Esophagus mucosa (tissue), 1 donor: ENCODE measurements around the gene DNAH8. TPM values are rescaled to one million over a fixed set of nuclear protein-coding genes. Genes with fewer than 3 reads are reported as not detected.
"Not testable (repeated sequence)": the region's sequence is repeated elsewhere in the genome, so short reads cannot be mapped to it uniquely, and the experiment has no call there.

Experiments
- ATAC-seq: fragments of 200-7000 bp; cut with Tn5 transposase; one replicate; pipeline ENCODE4 v1.9.1; 2020
- total RNA-seq: library from RNA; stranded (reverse); gene quantifications from one replicate; pipeline ENCODE4 v1.2.4, GENCODE V29; 2023
- donor health status: DM: yes; HTN: yes; CAD: no.

DNAH8 gene
- total RNA-seq, 1 donor from 2014 or later, result 0.04 TPM

DNA sequence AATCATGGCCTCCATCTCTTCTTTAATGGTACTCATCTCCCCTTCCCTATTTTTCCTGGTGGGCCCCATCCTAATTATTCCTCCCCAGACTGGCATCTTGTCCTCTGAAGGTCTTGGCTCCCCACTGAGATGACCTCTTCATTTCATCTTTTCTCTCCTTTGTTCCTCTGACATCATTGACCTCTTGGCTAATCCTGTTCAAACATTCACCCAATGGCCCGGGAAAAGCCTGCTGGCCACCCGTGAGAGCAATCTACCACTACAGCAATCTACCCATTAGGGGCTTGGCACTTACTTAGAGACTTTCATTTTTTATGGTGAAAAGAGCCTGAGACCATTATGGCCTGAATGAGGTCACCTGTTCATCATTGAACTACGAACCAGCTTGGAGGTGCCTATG is 130.8 kb downstream of the DNAH8 start:
- ATAC-seq, result no peak

DNA sequence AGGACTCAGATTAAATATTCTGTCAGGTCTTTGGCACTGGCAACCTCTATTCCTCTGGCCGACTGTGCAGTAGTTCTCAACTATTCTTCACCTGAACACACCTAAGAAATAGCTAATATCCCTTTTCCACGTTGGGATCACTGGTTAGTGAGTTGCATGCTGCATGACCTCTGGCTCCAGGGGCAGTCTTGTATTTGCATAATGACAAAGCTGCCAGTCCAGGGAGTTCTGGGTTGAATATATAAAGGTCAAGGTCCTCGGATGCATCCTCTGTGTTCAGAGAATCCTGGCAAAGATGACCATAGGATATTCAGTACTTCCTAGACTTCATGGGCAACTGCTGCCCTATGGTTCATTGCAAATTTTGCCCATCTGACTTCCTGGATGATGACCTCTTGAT is 131.2 kb downstream of the DNAH8 start:
- ATAC-seq, result no peak

DNA sequence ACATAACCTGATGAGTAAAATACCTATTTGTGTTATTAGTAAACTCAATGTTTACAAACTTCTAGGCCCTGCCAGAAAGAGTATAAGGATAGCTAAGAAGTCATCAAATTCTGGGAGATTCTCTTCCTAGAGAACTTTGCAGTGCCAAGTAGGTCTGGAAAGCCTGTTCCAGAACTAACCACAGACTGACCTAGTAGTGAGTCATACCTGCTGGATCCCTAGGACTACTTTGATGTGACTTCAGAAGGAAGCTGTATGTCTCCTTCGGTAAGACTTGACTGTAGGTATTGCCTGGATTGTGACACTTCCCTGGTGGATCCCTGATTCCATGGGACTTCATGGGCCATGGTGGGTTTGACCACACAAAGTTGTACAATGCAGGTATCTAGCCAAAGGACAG is 131.7 kb downstream of the DNAH8 start:
- ATAC-seq, result peak; percentile 26

DNA sequence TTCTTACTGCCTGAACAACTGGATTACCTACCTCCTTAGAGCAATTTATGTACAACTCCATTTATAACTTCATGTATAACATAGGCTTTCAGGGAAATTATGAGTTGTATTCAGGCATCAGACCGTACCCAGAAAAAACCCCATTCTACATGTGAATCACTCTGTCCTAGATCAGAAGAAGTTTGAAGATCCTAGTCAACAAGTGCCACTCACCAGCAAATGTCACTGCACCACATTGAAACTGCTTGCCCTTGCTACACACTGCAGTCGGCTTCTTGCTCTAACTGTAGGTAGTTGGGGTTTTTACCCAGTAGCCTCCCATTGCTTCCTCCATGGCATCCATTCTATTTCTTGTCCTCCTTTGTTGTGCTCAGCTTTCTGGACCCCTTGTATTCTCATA is 132.4 kb downstream of the DNAH8 start:
- ATAC-seq, result no peak

DNA sequence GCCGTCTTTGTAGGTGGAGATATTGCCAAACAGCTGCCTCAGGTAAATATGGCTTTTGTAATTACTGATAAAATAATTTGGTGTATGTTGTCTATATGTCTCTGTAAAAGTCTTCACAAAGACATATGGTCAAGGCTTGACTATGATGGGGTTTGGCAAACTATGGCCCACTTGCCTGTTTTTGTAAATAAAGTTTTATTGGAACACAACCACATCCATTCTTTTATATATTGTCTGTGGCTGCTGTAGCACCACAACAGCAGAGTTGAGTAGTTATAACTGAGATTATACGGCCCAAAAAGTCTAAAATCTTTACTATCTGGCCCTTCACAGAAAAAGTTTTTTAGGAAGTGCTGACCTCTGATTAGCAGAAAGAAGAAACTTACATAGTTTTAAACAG is 133.6 kb downstream of the DNAH8 start:
- no peak for ATAC-seq

DNA sequence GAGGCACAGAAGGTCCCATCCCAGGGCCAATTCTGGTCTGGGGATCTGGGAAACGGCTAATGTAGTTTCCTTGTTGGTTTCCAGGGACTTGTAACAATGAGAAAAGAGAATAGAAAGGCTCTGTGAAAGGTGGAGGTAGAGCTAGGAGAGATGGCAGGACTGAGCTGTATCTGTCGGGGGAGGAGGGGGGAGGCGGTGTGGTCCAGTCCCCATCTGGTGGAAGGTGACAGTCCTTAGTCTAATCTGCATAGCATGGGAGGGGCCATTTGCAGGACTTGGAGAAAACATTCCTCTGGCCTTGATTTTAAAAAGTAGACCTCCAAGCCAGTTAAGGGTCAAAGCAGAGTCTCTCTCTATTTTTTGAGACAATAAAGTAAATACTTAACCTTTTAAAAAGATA is 137.1 kb downstream of the DNAH8 start:
- no peak for ATAC-seq

DNA sequence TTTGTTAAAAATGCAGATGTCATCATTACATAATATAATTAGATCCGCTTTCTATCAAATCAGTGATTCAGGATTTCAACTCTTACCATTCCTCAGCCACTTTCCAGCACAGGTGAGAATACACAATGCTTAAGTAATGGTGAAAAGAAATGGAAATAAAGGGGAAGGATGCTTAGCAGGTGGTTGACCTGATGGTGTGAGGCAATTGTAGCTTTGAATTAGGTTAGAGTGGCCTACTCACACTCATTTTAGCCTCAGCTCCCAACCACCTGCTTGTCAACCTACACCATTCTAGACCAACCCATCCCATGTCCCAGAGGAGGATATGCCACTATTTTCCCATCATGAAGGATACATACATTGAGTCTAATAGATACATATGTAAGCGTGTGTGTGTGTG is 138.1 kb downstream of the DNAH8 start:
- ATAC-seq, result no peak

DNA sequence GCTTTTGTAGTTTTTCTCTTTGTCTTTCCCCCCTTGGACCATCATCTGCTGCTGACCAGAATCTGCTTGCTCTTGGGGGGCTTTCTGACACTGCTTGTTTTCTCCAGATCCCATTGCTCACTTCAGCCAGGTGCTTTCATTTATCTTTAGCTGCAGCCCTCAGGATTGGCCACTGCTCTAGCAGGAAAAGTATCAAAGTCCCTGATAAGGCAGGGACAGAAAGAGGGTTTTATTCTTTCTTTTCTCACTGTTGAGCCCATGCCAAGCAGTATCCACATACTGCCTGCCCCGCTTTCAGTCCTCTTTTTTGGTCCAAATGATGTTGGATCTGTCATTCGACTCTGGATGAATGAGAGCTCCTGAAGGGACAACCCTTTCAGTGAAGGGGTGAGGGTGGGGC is 141.4 kb downstream of the DNAH8 start:
- ATAC-seq, result no peak

DNA sequence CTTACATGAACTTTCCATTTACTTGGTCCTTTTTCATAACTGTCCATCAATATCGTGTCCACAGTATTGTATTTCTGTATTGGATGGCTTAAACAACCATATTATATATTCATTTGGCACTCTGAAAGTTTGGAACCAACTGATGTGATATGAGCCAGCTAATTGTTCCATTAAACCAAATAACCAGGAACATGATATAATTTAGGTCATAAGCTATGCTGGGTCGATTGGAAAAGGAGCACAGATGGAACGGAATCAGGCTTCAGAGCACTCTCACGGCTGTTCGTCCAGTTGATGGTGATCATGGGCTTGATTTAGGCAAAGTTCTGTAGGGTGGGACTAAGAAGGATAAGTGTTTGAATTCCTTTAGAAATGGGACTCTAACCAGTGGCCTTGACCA is 142.7 kb downstream of the DNAH8 start:
- no peak for ATAC-seq

DNA sequence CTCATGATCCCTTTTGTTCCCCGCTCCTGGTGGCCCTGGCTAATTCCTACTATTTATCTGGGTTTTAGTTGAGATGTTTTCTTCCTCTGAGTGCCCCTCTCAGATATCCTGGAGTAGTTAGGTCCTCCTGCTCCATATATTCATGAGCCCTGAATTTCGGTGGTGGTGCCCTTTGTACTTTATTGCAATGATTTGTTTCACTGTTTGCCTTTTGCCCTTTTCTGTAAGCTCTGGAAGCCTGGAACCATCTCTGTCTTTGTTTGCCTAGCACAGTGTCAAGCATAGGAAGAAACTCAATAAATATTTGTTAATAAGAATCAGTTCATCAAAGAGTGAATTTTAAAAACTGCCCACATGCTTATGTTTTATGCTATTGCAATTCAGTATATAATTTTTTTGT is 144.9 kb downstream of the DNAH8 start:
- ATAC-seq, result no peak

DNA sequence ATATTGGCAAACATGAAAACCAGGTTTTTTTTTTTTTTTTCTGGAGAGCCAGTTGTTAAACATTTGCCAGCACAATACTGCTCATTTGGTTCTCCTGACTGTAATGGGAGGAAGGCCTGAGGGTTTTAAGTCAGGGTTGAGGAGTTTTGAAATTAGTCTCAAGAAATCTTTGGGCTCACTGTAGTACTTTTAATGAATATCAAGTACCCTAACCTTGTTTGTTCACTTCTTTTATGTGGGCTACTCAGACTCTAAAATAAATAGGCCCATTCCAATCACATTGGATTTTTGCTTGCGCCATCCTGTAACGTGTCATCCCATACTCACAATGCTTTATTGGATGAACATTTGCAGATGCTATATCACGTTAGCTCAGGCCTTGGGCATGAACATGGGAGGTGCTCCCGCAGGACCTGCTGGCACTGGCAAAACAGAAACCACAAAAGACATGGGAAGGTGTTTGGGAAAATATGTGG is 146.9 kb downstream of the DNAH8 start:
- ATAC-seq, result no peak

DNA sequence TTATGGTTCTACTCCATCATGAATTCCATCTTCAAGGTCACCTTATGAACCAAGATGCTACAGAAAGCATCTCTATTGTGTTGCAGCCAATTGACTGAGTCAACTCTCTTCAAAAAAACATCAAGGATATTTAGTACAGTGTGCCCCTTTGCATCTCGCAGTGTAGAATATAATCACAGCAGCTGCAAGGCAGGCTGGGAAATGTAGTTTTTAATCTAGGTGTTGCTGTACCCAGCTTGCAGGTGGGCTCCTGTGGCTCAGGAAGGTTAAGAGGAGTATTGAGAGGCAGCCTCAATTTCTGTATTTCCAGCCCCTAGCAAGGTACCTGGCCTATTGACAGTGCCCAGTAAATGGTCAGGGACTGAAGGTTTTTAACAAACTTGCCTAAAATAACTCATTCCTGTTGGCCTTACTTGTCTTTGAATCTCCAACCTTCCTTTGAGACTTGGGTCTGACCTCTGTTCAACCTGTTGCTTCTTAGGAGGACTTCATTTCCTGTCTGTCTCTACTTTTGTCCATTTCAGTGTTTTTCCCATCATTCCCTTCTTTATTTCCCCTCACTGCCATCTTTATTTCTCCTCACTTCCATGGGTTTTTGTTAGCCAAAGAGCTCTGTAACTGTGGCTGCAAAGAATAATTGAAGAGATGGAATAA is 150.5 kb downstream of the DNAH8 start:
- ATAC-seq, result no peak

DNA sequence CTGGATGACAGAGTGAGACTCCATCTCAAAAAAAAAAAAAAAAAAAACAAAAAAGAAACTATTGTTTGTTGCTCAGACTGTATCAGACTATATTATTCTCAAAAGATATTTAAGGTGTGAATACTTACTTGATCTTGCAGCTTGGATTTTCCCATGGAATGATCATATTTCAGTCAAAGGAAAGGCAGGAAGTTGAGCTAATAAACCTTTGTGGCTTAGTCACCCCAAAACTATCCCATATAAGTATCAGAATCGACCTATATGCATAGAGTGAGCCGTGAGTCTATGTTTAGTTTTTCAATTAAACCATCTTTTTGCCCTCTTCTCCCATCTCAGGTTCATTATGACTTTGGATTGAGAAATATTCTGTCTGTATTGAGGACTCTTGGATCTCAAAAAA is 152.6 kb downstream of the DNAH8 start:
- no peak for ATAC-seq

DNA sequence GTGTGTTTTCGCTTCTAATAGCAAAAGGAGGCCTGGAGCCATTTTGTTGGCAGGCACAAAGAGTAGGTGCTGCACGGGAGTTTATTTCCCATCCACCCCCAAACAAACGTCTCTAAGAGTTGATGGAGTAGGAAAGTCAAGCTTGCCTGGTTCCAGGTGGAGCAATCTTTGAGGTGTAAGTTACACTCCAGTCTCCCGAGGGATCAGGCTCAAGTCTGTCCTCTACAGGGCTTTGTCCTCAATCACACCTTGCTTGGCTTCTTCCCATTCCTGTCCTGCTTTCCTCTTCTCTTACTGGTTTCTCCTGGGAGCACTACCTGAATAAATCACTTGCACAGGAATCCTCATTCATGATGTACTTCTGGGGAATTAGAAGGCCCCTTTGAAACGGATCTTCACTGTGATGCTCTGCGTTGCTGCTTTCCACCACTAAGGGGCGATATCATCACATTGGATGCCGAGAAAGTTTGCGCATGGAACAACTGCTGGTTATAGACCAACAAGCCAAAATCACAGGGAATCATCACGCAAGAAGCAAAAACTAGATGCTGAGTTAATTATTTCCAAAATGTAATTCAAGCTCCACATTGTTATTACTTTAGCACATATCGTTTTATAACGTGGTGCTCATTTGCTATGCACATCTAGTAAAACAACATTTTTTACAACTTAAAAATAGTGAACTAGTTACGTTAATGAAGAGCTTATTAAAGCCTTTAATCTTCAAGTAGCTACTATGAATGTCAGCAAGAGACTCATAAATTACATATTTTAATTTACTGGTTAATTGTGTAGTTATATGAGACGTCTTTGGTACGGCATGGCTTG is 156.8 kb downstream of the DNAH8 start:
- no peak for ATAC-seq

DNA sequence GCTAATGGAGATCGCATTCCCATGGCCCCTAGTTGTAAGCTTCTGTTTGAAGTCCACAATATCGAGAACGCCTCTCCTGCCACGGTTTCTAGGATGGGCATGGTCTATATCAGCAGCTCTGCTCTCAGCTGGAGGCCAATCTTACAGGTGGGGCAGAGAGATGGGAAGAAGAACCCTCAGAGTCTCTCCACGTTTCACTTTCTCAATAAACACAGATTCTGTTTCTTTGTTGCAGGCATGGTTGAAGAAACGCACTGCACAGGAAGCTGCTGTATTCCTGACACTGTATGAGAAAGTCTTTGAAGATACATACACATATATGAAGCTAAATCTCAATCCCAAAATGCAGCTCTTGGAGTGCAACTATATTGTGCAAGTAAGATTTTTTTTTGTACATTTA is 157.9 kb downstream of the DNAH8 start:
- ATAC-seq, result no peak

DNA sequence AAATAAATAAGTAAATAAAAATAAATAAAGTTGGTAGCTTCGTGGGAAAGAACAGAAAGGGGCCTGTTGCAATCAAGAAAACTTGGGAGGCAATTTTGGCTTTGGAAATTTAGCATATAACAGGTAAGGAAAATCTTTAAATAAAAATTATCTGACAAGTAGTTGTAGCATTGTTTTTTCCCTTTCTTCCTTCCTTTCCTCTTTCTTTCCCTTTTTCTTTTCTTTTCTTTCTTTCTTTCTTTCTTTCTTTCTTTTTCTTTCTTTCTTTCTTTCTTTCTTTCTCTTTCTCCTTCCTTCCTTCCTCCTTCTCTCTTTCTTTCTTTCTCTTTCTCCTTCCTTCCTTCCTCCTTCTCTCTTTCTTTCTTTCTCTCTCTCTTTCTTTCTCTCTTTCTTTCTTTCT is 158.7 kb downstream of the DNAH8 start:
- not testable (repeated sequence) for ATAC-seq

DNA sequence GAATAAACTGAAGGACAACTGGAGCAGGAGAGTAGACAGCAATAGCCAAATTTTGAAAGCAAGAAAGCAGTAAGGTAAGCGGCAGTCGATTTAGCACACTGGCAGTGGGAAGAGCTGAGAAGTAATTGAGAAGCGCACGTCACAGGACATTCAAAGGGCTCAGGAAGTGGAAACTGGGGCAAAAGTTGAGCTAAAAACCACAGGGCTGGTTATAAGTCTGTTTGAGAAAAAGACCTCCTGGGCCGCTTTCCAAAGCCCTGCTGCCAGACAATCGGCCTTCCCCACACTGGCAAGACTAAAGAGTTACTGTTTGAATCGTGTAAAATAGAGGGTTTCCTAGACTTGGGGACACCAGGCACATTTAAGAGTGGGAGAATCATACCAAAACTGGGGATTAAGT is 161.4 kb downstream of the DNAH8 start:
- ATAC-seq, result no peak

DNA sequence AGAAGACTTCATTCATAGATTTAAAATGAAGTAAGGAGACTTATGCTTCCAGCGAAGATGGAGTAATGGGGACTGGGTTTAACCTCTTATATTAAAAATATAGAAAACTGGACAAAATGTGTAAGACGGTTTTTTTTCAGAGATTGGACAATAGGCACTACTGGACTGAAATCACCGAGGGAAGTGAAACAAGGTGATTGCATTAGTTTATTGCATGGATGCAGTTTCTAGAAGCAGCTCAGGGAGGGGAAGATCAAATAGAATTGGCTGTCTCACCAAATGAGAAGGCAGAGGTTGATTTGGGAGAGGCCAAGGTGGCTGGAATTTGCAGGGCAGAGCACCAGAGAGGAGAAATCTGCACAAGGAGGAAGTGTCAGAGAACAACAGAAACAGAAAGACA is 162.6 kb downstream of the DNAH8 start:
- no peak for ATAC-seq

DNA sequence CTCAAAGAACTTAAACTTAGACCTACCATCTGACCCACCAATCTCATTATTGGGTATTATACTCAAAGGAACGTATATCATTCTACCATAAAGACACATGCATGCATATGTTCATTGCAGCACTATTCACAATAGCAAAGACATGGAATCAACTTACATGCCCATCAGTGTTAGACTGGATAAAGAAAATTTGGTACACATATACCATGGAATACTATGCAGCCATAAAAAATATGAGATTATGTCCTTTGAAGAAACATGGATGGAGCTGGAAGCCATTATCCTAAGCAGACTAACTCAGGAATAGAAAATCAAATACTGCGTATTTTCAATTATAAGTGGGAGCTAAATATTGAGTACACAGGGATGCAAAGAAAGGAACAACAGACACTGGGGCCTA is 167.0 kb downstream of the DNAH8 start:
- no peak for ATAC-seq

DNA sequence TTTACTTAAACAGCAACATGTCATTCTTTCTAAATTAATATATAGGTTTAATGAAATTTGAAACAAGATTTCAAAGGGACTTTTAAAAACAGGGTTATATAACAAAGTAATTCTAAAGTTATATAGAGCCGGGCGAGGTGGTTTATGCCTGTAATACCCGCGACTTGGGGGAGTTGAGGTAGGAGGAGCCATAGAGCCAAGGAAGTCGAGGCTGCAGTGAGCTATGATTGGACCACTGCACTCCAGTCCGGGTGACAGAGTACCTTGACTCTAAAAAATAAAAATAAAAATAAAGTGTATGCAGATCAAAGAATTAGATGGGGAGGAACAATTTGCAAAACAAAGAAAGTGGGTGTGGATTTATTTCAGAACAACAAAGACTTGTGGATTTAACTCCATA is 182.4 kb downstream of the DNAH8 start:
- ATAC-seq, result no peak

DNA sequence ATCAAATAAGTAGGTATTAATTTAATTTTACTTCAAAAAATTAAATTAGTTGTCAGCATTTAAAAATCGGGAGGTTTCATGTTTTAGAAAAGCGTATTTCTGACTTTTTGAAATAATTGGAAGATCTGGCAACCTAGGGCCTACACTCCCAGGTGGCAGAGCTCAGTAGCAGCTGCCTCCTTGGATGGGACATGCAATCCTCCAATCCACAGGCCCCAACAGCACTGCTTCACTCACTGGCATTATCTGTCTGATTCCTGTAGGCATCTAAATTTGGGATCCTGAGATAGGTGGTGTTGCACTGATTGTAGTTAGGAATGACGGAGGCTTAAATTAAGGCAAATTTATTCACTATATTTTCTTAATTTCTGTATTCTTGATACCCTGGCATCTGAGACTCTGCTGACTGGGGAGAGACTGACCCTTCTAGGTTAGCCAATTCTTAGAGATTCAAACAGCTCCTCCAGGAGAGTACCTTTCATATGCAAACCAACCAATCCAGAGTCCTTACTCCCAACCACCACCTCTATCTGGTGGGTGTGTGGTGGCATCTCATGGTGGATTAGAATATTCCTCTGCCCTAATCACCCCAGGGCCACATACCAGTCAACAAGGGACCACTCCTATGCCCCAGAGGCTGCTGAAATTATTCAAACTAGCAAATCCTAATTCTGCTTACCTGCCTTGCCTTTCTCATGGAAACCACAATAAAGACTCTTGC is 186.9 kb downstream of the DNAH8 start:
- no peak for ATAC-seq

DNA sequence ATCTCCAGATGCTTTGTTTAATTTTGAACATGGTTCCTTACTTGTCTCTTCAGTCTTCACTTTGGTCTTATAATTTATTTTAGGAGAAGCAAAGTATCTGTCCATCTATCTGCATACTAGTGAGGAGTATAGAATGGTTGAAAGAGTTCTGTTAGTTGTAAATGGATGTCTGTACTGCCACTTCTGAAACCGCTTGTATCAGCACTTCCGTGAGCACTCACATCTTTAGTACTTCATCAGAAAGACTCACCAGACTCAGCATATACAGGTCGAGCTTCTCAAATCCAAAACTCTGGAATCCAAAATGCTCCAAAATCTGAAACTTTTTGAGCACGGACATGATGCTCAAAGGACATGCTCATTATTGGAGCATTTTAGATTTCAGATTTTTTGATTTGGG is 191.5 kb downstream of the DNAH8 start:
- ATAC-seq, result no peak

DNA sequence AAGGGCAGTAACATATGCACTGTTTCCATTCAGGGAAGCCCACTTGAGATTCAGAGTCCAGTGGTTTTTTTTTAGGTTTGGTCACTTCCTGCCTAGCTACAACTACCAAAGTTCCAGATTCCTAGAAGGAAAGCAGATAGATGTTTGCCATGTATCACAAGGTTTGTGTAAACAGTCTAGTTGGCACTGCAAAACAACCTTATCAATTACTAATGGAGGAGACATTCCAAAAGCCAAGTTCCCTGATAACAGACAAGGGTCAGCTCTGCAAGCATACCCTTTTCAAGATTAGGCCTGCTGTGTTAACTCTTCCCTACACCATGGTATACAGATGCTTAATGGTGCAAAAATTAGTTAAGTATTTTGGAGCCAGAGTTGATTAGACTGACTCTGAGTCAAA is 192.2 kb downstream of the DNAH8 start:
- no peak for ATAC-seq
